Activated CD4-positive, alpha-beta T cell treated with anti-CD3 and anti-CD28 coated beads, Interleukin-2, amount 50 U/mL, for 48 hours (primary cell): Measurements from ENCODE around the gene RGS7BP.

ENCODE experiments used
- DNase-seq, 2 experiments: peaks; one replicate each; pipeline ENCODE4 v3.0.0-alpha.2; 2020

RGS7BP gene

GRCh38 chr5:64637144-64637543 is 131.3 kb downstream of the RGS7BP start:
- DNase-seq = peak in 1 of 2 experiments; percentile 5

- no peak for DNase-seq
Observed at GRCh38 chr5:64637837-64638443, 132.1 kb downstream of the RGS7BP start.

- DNase-seq = no peak
Observed at GRCh38 chr5:64644831-64645230, 139.0 kb downstream of the RGS7BP start.

- no peak for DNase-seq
Observed at GRCh38 chr5:64646169-64646568, 140.4 kb downstream of the RGS7BP start.

GRCh38 chr5:64649512-64649911 is 143.7 kb downstream of the RGS7BP start:
- DNase-seq = no peak

DNA sequence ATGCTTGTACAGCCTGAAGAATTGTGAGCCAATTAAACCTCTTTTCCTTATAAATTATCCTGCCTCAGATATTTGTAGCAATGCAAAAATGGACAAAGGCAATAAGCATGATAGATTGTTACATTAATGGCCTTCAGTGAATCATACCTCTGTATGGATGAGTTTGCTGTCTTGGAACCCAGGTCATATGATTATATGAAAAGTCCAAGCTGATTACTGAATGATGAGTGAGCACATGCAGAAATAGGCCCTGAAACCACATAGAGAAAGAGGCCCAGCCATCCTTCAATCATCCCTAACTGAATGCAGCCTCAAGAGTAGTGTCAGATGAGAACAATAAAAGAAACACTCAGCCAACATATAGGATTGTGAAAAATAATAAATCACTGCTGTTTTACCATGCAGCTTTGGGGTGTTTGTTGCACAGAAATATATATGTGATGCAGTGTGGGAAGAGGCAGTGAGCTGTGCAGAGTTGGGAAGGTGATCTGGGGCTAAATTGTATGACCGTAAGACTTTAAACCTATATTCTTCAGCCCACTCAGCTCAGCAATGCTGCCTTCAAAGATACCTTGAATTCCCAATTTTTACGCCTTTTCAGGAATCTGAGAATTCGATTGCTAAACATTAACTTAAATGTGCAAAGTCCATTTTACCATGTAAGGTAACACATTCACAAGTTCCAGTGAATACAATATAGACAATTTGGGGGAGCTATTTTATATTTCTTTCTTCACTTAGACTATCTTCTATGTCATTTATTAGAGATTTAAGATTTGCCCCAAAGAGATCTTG is 148.1 kb downstream of the RGS7BP start:
- DNase-seq = no peak

- no peak for DNase-seq
Observed at GRCh38 chr5:64654561-64654938, 148.7 kb downstream of the RGS7BP start.

DNA sequence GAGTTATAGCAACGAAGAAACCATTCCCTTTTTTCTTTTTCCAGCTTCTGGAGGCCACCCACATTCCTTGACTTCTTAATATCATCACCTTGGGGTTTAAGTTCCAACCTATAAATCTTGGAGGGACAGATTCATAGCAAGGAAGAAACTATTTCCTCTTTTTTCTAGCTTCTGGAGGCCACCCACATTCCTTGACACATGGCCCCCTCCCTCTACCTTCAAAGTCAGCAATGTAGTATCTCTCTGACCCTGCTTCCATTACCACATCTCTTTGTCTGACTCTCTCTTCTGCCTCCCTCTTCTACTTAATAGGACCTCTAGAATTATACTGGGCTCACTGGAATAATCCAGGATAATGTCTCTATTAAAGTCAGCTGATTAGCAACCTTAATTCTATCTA is 149.8 kb downstream of the RGS7BP start:
- no peak for DNase-seq

DNA sequence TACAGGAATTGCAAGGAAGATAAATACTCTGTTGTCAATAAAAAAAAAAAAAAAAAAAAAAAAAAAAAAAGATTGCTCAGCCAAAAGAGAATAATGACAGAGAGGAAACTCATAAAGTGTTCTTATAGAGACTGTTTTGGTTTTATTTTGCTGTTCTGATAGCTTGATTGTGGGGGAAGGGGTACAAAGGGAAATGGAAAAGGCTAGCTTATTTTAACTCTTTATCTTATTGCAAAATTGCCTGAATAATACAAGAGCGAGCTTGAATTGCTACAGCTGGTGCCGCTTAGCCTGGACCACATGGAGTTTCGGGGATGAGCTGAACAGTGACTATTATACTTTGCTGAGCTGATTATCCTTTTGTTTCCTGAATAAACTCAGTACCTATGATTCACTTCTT is 153.5 kb downstream of the RGS7BP start:
- DNase-seq = no peak
